GM21717 (cell line): ENCODE data around the gene GPR171.

Source experiments
- ATAC-seq: cut with Tn5 transposase; IDR thresholded peaks from one replicate; pipeline ENCODE4 v1.9.1; 2021; ENCODE audit warnings: mild to moderate bottlenecking, moderate library complexity; ENCODE audit not compliant: unreplicated experiment

GPR171 gene

DNA sequence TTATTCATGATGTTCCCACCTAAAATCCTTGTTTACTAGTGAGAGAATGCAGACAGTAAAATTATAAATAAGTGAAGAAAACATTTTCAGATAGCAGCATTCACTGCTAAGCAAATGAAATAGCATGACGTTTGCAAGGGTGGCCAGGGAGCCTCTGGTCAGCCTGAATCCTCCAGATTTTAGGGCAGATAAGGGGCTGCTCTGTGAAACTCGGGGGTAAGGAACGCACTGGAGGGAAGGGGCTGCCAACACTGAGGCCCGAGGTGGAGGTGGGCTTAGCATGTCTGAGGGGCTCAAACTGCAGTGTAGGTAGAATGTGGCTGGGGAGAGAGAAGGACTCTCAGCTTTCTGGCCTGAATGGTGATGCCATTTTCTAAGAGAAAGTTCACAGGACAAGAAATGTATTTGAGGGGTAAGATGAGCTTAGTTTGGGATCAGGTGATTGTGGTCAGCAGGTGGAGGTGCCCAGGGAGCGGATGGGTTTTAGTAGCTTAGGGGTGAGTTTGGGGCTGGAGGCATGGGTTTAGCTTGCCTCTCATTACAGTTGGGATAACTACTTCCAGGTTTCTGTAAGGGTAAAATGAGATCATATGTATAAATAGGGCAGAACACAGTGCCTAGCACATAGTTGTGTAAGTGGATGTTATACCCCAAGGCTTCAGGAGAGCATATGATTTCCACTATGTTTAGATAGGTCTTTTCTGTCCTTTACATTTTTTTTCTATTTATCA, 20.5 kb downstream of the GPR171 start:
- no peak for ATAC-seq

DNA sequence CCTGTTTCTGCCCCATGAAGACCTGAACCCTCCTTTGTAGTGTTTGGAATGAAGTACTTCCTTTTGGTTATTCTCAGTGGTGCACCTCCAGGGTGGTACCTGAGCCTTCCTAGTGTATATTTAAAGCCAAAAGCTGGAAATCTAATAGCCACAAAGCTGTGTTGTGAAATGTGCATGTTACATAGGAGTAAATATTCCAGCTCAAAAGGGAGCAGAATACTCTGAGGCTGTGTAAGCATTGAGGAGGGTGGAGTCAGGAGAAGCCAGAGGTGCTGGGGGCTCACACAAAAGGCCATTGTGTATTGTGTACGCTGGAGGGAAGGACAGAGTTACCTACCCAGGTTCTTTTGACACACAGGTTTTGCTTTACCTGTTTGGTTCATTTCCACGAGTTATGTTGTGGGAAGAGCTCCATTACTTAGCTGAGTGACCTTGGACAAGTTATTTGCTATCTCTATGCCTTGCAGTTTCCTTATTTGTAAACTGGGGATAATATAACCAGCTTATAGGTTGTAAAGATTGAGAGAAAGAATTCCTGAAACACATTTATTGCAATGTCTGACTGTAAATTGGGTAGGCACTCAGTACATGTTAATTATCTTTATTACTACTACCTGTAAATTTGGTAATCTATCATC, 24.7 kb downstream of the GPR171 start:
- ATAC-seq, result no peak

DNA sequence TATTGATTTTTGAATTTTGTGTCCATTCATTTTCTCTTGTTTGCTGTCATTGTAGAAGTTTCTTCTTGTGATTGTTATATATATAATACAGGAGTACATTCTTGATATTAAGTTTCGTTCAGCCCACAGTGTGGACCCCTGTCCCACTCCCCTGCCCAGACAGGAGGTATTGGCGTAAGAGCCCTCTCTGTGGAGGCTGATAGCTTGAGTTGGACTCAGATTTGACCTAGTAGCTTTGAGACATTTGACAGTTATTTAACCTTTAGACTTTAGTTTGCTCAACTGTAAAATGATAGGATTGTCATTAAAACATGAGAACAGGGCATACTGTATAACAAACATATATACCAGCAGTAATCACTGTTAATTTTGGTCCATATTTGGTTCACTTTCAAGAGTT, 27.1 kb downstream of the GPR171 start:
- no peak for ATAC-seq

DNA sequence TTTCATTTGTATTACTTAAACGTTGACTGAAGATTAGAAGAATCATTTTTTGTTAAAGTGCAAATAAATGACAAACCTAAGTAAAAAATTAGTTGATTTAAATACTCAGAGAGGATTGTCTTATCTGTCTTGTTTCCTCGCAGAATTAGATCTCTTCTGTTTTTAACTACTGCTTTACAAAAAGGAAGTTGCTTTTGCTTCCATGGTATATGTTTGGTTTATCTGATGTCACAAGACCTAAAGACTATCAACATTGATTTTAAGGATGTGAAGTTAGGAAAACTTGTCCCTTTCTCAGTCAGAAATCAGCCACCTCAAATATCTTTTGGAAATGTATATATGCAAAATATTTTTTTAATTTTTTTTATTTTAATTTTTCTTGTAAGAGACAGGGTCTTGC, 28.7 kb downstream of the GPR171 start:
- no peak for ATAC-seq

DNA sequence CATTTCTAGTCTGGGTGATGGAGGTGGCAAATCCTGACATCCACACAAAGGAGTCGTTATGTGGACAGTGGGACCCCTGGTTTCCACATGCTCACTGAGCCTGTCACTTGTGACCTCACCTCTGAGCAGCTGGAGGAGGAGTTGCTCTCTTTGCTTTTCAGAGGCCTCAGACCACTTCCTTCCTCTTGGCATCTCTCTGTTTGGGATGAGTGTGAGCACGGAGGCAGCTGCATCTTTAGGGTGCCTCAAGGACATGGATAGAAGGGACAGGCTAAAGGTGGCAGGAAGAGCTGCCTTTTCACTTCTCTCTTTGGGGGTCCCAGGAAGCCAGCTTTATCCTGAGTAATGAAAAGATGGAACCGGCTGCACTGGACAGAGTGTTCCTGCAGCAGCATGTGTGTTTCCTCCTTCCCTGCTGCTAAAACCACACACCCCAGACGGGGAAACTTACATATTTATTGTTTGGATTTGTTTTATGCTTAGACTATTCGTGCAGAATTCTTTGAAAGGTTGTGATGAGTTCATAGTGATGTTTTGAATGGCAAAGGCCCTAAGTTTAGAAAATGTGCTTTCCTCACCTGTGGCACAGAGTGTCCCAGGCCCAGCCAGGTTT, 31.8 kb downstream of the GPR171 start:
- peak; percentile 65 for ATAC-seq

DNA sequence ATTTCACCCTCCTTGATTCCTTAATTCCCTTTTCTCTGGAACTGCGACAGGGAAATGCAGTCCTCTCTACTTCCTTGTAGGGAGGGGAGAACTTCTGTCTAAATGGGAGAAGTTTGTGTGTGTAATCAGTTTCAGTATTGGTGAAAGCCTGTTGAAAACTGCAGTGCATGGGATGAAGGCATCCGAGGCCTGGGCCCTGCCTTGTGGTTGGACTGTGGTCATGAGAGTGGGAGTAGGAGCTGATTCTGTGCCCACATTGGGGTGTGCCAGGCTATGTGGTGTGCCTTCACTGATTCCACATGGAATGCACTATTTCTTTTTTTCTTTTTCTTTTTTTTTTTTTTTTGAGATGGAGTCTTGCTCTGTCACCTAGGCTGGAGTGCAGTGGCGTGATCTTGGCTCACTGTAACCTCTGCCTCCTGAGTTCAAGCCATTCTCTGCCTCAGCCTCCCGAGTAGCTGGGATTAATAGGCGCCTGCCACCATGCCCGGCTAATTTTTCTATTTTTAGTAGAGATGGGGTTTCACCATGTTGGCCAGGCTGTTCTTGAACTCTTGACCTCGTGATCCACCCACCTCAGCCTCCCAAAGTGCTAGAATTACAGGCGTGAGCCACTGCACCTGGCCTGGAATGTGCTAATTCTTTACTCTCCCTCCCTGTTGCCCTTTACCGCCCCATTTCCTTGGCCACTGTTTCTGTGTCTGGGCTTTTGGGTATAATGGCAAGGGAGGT, 32.9 kb downstream of the GPR171 start:
- peak; percentile 57 for ATAC-seq

DNA sequence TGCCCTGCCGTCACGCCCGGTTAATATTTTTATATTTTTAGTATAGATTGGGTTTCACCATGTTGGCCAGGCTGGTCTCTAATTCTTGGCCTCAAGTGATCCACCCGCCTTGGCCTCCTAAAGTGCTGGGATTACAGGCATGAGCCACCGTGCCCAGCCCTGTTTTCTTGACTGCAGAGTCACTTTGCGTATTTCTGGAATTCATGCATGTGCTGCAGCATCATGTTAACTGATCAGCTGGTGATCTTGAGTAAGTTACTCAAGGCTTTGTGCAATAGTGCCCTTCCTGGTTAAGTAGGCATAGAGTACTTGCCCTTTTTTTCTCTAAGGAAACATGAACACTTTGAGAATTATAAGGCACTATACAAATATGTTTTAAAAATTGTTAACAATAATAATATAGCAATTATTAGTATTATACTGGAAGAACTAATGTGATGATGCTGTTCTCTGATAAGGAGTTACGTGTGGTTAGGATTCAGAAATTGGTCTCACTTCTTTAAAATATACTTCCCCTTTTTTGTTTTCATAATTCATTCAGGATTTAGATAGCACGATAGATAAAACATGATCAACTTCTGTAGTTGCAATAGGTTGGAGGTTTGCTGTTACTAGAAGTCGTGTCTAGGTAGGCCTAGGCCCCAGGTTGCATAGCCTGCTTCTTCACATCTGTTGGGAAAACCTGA, 33.6 kb downstream of the GPR171 start:
- ATAC-seq, result peak; percentile 42

DNA sequence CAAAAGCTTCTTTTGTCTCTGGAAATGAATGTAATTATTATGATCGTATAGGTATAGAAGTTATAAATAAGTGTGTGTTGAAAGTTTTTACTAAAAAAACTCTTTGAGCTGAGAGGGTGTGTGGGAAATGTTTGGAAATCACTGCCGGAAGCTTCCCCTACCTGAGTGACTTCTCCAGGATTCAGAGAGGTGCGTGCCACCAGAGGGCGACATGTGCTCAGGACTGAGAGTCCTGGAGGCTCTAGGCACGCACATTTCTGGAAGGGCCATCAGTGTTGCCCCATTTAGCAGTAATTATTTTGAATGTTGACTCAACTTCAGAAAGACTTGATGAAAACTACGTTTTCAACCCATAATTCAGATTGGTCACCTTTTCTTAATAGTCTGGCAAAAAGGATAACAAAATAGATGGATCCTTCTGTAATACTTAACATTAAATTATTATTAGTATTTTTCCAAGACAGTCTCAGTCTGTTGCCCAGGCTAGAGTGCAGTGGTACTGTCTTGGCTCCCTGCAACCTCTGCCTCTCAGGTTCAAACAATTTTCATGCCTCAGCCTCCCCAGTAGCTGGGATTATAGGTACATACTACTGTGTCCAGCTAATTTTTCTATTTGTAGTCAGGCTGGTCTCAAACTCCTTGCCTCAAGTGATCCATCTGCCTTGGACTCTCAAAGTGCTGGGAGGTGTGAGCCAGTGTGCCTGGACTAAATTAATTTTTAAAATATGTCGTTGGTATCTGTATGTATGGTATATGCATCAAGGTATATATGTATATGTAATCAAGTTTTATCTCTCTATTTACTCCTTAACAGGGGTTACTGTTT, 34.5 kb downstream of the GPR171 start:
- peak; percentile 40 for ATAC-seq

DNA sequence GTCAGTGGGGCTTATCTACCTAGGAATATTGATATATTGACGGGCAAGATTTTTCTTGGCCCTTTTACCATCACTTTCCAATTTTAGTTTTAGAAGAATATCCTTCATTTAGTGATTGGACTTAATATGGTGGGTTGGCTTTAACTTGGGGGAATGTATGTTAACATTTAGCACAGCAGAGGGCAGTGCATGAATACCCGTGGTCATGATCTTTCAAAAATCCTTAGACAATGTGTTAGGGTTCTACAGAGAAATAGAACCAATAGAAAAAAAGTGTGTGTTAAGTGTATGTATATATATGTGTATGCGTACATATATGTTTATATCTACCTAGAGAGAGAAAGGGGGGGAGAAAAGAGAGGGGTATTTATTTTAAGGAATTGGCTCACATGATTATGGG, 36.9 kb downstream of the GPR171 start:
- no peak for ATAC-seq

DNA sequence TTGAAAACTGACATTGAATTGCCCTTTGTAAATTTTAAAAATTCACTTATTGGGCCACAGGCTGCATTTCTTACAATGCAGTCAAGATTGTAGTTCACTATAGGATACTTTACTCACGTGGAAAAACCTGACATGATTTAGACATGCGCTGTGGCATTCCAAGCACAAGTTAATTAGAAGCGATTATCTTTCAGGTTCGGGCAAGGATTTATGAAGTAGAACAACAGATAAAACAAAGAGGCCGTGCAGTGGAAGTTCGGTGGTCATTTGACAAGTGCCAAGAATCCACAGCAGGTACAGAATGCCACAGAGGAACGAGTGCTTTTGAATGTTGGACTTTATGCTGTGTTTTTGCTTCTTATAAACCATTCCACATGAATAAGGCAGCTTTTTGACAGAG, 37.8 kb downstream of the GPR171 start:
- no peak for ATAC-seq

DNA sequence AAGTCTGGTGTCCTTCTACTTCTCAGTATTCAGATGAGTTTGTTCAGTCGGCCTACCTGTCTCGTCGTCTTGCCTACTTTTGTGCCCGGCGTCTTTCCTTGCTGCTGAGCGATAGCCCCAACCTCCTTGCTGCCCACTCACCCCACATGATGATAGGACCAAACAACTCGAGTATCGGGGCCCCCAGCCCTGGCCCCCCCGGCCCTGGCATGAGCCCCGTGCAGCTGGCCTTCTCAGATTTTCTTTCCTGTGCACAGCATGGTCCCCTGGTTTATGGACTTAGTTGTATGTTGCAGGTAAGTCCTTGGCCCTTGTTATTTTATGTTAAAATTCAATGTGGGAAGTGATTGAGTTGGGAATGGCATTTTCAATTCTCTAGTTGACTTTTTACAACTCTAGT, 43.2 kb downstream of the GPR171 start:
- no peak for ATAC-seq

DNA sequence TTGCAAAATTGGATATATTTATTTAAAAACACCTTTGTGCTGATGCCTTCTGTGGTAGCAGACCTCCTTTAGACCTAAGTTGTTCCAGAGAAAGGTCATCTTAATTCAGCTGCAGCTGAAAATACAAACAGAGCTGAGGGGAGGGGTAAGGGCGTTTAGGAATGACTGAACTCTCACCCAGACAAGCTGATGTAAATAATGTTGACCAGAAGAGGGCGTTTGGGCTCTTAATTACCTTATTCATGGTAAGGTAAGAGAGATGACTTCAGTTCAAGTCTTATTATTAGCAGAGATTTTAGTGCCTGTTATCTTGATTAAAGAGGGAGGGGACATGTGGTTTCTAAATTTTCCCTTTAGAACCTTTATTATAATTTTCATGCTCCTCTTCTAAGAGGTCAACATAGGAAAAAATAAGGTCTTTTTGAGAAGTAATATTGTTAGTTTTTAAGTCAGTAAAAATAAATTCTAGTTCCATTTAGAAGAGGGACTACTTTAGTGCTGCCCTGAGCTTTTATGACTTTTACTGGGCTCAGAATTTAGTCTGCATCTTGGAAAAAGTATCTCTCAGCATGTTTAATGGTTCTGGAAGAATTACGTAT, 46.3 kb downstream of the GPR171 start:
- ATAC-seq, result peak; percentile 90

DNA sequence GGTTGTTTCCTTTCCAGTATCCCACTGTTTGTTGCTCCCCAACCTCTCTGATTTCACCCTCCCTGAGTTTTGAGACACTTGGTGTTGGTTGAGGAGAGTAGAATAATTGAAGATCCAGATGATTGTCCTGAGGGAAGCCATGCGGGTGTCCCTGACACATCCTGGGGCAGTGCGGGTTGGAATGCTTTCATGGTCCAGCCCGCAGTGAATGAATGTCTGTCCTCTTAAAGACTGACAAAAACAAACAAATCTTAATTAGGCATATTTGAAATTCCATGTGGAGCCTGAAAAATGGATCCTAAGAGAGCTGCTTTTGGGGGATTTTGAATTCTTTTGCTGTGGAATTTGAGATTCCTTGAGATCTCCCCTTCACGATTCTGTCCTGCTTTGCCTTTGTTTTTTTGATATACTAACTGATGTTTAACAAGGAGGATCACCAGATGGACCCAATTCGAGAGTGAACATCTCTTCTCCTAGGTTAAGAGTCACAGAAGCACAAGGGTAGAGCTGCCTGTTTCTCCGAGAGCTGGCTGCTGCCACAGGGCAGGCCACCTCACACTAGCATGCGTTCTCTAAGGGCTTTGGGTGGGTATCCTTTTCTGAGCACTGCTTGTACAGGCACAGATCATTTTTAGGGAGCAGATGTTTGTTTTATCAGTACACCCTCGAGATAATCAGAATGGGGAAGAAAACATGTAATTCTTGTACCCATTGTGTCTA, 47.4 kb downstream of the GPR171 start:
- ATAC-seq, result no peak

DNA sequence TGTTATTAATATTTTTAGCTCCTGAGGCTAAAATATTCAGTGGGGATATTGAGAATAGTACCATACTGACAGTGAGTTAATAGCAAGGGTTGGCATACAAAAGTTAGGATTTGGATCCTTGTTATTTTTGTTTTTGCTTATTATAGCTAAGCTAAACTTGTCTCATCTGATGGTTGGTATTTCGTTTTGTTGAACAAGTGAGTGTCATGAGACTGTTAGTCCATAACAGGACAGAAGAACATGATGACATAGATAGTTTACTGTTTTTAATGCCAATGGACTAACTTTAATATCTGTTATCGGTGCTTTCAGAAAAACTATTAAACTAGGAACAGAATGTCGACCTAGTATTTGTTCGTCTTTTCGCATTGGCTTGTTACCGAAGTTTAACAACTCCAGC, 48.5 kb downstream of the GPR171 start:
- ATAC-seq, result no peak

DNA sequence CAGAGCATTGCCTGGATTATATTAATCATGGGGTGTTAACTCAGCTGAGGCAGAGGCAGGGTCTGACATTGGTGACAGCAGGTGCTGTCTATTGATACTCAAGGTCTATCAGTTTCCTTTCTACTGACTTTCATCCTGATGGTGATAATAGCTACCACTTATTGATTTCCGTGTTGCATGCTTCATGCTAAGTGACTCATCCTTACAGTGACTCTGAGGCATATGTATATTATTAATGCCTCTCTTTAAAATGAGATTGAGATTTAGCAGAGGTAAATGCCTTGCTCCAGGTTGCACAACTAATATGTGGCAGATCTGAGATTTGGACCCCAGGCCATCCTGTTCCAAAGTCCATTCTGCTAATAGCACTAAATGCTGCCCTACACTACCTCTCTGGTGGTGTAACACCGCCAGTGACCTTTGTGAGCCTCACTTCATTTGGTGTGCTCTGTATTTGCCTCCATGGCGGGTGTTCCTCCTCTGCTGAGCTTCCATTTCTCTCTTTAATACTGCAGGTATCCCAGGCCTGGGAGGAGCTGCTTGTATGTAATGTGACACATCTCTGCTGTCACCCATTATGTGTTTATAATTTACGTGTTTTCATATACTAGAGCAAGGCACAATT, 50.4 kb downstream of the GPR171 start:
- no peak for ATAC-seq
